Tibial nerve (tissue), 4 donors: Measurements from ENCODE around the gene SULF2.

ENCODE experiments used
- EP300 ChIP-seq, 2 donors: sonication (generic); formaldehyde crosslinking; IDR thresholded peaks; one replicate each; pipeline ENCODE4 v1.6.1; 2017; ENCODE audit warnings: antibody characterized with exemption in 2 of 2, mild to moderate bottlenecking in 1 of 2
- POLR2A ChIP-seq, 2 donors: fragments of 450-650 bp; IDR thresholded peaks; one replicate each; pipeline ENCODE4 v1.6.1; 2017; ENCODE audit warnings: antibody characterized with exemption in 2 of 2, mild to moderate bottlenecking in 2 of 2, moderate library complexity in 2 of 2
- TF ChIP-seq, protein P1 (sequence below), 5 experiments: fragments of 200-600 bp in 3 of 5; fragments of 450-650 bp in 2 of 5; sonication (generic) in 3 of 5; IDR thresholded peaks; one replicate each; pipeline ENCODE4 v1.5.1; 2016 to 2019; ENCODE audit warnings: antibody characterized with exemption in 5 of 5, mild to moderate bottlenecking in 3 of 5, moderate library complexity in 2 of 5

DNA sequence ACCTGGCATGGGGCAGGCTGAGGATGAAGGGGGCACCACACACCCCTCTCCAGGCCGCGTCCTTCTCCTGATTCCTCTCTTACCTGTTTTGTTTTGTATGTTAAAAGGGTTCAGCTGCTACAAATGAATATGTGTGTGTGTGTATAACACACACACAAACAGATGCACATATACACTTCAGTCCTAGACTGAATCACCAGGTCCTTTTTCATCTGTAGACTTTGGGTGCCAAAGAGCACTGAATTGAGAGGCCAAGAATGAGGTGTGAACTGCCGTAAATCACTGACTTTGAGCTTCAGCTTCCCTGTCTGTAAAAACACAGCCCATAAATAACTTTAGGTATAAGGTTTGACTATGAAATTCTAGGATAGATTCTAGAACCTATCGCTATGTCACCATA lies 40.5 kb downstream of the SULF2 start:
- TF ChIP-seq, protein P1, sequence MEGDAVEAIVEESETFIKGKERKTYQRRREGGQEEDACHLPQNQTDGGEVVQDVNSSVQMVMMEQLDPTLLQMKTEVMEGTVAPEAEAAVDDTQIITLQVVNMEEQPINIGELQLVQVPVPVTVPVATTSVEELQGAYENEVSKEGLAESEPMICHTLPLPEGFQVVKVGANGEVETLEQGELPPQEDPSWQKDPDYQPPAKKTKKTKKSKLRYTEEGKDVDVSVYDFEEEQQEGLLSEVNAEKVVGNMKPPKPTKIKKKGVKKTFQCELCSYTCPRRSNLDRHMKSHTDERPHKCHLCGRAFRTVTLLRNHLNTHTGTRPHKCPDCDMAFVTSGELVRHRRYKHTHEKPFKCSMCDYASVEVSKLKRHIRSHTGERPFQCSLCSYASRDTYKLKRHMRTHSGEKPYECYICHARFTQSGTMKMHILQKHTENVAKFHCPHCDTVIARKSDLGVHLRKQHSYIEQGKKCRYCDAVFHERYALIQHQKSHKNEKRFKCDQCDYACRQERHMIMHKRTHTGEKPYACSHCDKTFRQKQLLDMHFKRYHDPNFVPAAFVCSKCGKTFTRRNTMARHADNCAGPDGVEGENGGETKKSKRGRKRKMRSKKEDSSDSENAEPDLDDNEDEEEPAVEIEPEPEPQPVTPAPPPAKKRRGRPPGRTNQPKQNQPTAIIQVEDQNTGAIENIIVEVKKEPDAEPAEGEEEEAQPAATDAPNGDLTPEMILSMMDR (IDR thresholded peaks at IDR 0.05): no peak
- TF ChIP-seq EP300 (IDR thresholded peaks at IDR 0.05): no peak
- TF ChIP-seq POLR2A (IDR thresholded peaks at IDR 0.05): no peak
